AG20443 (cell line): ENCODE data around the gene FAM227B.
A peak's percentile ranks its signal among the peaks of the same experiment; 100 is the strongest.
"Not testable (repeated sequence)": the region's sequence is repeated elsewhere in the genome, so short reads cannot be mapped to it uniquely, and the experiment has no call there.

Experiments used
- DNase-seq: peaks from one replicate; pipeline ENCODE4 v3.0.0; 2012; ENCODE audit warnings: low spot score, mixed read lengths

Gene FAM227B

DNA sequence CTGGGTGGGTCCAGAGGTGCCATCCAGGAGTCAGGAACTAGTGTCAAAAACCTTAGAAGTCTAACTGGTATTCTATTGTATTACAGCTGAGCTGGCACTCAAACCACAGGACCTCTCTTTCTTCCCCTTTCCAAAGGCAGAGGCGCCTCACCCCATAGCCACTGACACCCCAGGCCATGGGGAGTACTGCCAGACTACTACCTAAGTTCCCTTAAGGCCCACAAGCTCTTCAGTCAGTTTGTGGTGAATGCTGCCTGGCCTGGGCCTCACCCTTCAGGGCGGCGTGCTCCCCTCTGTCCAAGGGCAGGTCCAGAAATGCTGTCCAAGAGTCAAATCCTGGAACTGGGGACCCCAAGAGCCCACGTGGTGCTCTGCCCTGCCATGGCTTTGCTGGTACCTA, 240.6 kb downstream of the FAM227B start:
- DNase-seq: no peak

DNA sequence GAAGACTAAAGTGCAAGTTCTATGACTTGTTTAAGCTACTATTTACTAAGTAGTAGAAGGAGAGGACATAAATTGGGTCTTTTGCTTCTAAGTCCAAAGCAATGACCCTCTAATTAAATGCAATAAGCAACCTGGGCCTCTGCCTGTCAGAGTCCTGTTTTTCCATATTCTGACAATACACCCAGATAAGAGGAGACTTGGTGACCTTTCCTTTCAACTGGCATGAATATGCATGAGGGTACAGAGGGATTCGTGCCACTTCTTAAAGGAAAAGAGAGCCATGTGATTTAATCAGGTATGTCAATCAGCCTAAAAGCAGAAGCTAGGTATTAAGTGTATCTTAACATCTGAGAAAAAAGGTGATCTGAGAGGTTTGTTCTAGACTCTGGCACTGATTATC, 248.3 kb downstream of the FAM227B start:
- DNase-seq: no peak

DNA sequence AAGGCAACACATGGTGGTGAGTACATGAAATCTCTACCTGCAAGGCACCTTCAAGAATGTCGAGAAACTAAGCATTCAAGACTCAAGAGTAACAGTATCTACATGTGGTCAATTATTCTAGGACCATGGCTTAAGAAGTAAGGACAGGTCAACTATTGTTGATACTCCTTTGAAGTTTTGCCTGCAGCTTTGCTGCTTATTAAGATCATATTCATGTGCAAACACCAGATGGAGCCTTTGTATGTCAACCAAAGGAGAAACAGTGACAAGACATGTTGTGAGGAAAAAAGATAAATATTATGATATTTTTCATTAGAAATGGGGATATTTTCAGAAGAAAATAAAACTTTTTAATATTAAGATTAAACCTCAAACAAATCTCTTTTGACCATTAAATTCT, 249.8 kb downstream of the FAM227B start:
- DNase-seq: no peak

DNA sequence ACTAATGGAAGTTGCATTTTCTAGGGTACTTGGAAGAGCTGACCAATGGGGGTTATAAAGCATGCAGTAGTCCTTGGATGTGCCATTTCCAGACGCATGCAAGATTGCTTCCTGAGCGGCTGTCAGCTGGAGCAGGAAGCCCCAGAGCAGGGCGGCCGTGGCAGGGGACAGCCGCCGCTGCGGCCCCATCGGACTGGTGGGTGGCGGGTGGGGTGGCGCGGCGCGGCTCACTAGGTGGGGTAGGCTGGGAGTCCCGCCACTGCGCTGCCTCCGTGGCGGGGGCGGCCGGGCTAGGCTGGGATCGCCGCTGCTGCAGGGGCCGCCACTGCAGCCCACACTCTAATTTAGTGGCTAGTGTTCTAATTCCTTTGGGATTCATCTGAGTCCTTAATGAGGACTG, 254.1 kb downstream of the FAM227B start:
- no peak for DNase-seq

DNA sequence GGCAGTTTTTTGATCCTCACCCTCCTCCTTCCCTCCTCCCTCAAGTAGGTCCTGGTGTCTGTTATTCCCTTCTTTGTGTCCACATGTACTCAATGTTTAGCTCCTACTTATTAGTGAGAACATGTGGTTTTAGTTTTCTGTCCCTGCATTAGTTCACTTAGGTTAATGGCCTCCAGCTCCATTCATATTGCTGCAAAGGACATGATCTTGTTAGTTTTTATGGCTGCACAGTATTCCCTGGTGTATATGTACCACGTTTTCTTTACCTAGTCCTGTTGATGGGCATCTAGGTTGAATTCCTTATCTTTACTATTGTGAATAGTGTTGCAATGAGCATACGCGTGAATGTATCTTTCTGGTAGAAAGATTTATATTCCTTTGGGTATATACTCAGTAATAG, 259.2 kb downstream of the FAM227B start:
- DNase-seq: no peak

DNA sequence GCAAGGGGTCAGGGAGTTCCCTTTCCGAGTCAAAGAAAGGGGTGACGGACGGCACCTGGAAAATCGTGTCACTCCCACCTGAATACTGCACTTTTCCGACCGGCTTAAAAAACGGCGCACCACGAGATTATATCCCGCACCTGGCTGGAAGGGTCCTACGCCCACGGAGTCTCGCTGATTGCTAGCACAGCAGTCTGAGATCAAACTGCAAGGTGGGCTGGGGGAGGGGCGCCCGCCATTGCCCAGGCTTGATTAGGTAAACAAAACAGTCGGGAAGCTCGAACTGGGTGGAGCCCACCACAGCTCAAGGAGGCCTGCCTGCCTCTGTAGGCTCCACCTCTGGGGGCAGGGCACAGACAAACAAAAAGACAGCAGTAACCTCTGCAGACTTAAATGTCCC, 266.2 kb downstream of the FAM227B start:
- not testable (repeated sequence) for DNase-seq

GRCh38 chr15:49343546-49343945, 277.1 kb downstream of the FAM227B start:
- DNase-seq: no peak

GRCh38 chr15:49339656-49340055, 281.0 kb downstream of the FAM227B start:
- DNase-seq: no peak

DNA sequence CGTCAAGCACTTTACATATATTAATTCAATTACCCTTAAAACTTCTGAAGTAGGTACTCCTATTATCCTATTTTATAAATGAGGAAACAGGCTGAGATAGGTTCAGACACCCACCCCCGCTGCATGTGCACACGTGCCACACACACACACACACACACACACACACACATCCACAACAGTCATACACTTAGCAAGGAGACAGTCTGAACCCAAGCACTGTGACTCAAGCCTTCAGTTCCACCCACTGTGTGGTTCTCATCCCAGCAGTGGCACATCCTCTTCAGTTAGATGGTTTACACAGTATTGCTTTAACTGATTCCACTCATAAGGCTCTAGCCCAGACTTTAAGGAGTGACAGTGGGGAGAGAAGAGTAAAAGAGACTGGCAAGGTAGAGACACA, 288.7 kb downstream of the FAM227B start:
- DNase-seq: peak; percentile 16

DNA sequence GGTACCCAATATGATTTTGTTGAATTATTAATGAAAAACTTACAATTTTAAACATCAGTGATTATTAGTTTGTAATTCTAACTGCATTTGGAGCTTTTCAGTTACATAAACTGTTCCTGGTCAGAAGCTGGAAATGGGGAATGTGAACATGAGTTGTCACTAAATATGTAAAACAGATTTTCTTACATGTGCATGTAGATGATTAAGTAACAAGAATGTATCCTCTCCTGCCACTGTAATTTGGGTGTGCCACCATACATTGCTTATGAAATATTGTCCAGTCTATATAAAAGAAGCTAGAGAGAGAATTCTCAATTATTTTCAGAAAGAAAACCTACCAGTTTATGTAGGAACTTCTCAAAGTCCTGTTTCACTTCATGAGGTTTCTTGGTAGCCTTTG, 289.2 kb downstream of the FAM227B start:
- DNase-seq: no peak

DNA sequence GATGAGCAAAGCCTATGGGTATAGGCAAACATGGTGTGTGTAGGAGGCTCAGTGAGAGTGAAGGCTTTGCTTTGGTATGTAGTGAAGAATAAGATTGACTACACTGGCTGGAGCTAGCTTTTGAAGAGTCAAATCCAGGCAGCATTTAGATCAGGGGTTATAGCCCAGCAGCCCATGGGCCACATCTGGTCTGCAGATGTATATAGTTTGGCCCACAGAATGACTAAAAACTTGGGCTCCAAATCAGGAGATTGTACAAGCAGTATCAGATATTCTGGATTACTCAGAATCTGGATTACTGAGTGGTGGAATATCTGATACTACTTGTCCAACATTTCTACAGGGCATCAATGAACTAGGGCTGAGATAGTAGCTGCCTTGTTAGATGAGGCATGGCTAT, 290.5 kb downstream of the FAM227B start:
- DNase-seq: no peak

DNA sequence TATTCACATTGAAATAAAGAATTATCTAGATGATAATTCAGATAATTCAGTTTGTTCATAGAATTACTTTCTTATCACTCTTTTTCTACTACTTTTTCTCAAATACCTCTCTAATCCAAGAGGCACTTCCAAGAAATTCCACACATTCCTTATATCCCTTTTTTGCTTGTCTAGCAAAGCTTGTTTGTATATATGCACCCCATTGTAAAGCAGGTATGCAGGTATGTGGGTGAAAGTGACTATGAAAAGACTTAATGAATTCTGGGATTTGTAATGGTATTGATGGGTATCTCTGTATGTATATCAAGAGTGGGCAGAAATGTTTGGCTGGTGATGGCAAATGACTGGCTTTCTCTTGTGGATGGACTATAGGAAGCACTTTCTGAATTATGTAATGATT, 291.7 kb downstream of the FAM227B start:
- DNase-seq: no peak

GRCh38 chr15:49327927-49328326, 292.7 kb downstream of the FAM227B start:
- no peak for DNase-seq

- DNase-seq: no peak
Observed at GRCh38 chr15:49323207-49323606, 297.4 kb downstream of the FAM227B start.

DNA sequence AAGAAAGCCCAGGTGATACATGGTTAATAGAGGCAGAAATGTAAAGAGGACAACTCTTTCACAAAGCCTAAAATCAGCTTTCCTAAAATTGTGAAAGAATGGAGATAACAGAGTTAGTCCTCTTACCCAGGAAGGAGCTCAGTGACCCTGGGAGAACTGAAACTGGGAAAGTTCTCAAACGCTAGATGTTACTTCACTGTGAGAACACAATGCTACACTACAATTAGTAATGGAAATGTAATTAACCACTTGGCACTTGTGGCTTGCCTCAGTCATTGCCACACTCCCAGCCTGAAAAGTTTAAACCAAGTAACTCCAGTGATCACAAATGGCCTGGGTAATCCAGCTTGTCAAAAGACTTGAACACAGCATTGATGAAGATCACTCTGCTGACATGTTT, 300.3 kb downstream of the FAM227B start:
- no peak for DNase-seq

DNA sequence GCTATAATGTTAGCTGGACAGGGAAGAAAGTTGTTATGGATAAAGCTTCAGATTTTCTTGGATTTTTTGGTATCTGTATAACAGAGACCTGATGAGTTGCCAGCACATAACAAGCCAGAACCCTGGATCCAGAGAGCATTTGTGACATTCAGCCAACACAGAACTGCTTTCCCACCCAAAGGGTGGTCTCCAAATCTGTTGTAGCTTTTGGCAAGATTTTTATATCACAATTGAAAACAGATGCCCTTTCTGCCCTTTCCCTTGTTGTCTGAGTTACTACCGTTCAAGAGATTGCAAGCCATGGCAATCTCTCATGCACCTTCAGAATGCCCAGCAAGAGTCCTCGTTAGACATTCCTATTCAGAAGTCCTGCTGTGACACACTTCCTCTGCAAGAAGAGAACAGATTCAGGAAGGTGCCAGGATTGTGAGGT, 305.2 kb downstream of the FAM227B start:
- DNase-seq: no peak

GRCh38 chr15:49314716-49315115, 305.9 kb downstream of the FAM227B start:
- no peak for DNase-seq

DNA sequence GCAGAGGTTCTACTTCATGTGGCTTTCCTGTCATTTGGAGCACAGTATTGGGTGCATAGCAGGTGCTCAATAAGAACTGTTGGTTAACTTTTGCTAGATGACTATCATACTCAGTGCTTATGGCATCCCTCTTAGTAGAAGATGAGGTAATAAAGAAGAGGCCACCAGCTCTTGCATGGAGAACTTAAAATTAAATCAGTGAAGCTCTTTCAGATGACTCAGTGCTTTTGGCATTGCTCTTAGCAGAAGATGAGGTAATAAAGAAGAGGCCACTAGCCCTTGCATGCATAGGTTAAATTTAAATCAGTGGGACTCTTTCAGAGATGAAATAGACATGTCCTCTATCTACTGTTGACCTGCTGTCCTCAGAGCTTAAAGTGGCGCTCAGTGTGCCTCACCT, 307.0 kb downstream of the FAM227B start:
- DNase-seq: peak; percentile 68

DNA sequence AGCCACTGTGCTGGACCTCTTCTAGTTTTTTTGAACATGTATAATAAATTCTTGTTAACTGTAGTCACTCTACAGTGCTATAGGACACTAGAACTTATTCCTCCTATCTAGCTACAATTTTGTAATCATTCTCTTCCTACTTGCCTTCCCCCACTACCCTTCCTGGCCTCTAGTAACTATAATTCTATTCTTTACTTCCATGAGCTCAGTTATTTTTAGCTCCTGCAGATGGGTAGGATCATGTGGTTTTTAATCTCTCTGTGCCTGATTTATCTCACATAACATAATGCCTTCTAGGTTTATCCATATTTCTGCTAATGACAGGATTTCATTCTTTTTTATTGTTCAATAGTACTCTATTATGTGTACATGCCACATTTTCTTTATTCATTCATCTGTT, 310.7 kb downstream of the FAM227B start:
- DNase-seq: no peak

- DNase-seq: no peak
Observed at GRCh38 chr15:49308686-49309085, 311.9 kb downstream of the FAM227B start.

DNA sequence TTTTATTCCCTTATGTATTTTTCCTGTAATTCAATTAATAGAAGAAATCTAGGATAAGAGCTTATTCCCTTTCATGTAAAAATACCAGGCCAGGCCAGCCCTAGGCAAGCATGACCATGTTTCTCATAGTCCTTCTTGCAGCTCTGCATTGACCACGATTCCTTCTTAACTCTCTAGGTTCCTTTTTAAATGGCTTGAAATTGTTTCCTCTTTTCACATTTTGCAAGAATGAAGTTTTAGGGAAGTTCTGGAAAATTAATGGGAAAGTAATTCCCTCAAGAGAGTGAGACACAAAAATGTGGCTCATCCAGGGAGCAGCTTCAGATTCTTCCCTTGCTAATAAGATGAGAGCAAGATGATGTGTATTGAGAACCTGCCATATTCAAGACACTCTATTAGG, 314.1 kb downstream of the FAM227B start:
- no peak for DNase-seq

GRCh38 chr15:49303003-49303402, 317.6 kb downstream of the FAM227B start:
- DNase-seq: no peak

DNA sequence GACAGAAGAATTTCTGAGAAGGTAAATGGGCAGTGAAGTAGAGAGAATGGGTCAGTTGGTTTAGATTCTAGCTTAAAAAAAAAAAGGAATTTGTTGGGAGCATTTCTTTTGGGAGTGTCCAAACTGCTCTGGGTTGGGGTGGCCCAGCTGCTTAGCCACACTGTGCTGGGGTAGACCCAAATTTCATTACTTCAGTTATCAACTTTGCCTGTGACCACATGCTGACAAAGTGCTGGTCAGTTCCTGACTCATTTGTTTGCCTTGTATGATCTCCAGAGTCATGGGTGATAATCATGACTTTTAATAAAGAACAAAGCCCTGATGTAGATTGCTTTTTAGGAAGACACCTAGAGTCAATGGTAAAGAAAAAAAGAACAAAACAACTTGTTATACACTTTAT, 319.1 kb downstream of the FAM227B start:
- DNase-seq: peak; percentile 63

DNA sequence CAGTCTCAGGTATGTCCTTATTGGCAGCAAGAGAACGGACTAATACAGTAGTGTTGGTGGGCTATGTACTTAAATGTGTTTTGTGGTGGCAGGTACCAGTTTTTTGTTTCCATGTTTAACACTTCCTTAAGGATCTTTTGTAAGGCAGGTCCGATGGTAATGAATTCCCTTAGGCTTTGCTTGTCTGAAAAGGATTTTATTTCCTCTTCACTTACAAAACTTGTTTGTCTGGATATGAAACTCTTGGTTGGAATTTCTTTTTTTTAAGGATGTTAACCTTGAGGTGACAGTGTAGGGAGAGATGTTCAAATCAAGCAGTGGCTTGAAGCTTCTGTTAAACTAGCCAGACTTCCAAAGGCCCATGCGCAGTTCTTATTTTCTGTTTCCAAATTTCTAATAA, 319.8 kb downstream of the FAM227B start:
- no peak for DNase-seq

DNA sequence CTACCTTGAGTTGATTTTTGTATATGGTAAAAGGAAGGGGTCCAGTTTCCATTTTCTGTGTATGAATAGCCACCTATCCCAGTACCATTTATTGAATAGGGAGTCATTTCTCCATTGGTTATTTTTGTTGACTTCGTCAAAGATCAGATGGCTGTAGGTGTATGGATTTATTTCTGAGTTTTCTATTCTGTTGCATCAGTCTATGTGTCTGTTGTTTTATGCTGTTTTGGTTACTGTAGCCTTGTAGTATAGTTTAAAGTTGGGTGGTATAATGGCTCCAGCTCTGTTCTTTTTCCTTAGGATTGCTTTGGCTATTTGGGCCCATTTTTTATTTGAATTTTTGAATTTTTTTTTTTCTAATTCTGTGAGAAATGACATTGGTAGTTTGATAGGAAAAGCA, 323.0 kb downstream of the FAM227B start:
- DNase-seq: no peak
